NCI-H748 treated with DMSO at 0.1 percent for 48 hours (cell line): ENCODE data around the gene CSNK2B.

Source experiments
- DNase-seq: peaks from one replicate; lab custom pipeline; 2025; lab: John Stamatoyannopoulos, UW

Gene CSNK2B

DNA sequence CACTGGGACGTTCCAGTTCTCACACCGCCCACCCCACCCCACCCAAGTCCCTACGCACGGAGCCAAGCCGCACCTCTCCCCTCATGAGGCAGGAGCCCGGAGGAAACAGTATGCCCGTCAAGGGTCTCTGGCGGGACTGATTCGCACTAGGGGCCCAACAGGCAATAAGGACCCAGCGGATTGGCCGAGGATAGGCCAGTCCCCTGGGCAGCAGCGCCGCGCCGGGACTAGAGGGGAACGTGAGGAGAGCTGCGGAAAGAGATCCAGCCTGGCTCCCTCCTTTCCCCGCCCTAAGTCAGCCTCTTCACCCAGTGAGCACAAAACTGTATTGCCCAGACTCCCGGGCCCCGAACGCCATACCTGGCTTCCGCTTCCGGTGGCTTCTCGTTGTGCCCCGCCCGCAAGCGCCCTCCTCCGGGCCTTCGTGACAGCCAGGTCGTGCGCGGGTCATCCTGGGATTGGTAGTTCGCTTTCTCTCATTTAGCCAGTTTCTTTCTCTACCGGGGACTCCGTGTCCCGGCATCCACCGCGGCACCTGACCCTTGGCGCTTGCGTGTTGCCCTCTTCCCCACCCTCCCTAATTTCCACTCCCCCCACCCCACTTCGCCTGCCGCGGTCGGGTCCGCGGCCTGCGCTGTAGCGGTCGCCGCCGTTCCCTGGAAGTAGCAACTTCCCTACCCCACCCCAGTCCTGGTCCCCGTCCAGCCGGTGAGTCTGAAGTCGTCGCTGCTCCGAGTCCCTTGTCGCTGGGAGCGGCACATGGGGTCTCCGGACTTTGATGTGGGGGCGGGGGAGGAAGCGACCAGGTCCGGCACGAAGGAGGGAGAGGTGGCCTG lies at the start of gene CSNK2B:
CSNK2B (plus strand) TSS at position 580 of the 836 bp plus-strand sequence. CDS start 752 bp downstream, outside the sequence.
- peak; percentile 99 for DNase-seq

DNA sequence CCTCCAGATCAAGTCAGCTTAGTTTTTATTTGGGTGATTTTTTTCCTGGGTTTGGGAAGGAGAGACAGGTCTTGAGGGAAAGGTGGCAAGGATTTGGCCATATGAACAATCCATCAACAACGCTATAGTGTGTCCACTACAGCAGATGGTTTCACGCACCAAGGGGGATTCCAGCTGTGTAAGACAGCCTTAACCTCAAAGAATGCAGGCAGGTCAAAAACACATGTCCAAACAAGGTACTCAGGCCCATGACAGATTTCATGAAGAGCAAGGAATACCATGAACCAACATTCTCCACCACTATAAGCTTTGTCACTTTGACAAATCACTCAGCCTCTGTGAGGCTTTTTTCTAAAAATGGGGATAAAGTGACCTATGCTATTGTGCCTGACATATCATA lies 48.9 kb upstream of the CSNK2B start:
- no peak for DNase-seq

GRCh38 chr6:31619805-31620585 lies 45.9 kb upstream of the CSNK2B start:
- peak; percentile 99 for DNase-seq

- peak; percentile 64 for DNase-seq
Observed at GRCh38 chr6:31620586-31621319, 45.1 kb upstream of the CSNK2B start, which contains the start of gene PRRC2A. Gene PRRC2A, plus strand, starts transcription at chr6:31620715. Its CDS starts 2,075 bp downstream, at chr6:31622790.

GRCh38 chr6:31621320-31621939 lies 44.5 kb upstream of the CSNK2B start:
- DNase-seq = no peak

DNA sequence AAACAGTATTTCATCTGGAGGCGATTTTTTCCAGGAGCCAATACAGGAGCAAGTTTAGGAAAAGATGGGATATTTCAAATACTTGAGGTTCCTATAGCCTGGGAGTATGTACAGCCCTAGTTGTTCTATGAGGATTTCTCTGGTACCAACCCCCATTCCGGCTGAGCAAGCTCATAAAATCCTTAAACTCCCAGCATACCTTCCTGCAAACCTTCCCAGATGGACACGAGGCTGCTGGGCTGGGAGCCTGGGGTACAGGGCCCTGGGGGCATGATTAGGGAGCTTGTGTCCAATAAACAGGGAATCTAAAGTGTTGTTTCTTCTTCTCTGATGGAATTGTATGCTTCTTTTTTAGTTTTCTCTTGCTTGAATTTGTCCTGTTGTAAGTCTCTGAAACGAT lies 43.9 kb upstream of the CSNK2B start:
- no peak for DNase-seq

DNA sequence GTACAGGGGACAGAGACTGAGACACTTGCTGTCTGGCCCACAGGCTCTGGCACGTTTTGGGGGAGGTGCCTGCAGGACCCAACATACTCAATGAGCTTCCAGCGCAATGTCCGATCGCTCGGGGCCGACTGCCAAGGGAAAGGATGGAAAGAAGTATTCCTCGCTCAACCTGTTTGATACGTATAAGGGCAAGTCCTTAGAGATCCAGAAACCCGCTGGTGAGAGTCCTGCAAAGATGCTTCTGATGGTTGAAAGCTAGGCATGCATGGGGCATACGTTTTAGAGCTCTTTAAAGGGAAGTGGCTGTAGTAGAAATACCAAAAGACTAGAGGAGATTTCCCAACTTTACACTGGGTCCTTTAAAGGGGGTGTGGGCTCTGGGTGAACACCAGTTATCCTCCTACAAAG lies 43.2 kb upstream of the CSNK2B start:
- DNase-seq = no peak

GRCh38 chr6:31624070-31624469 lies 41.8 kb upstream of the CSNK2B start:
- no peak for DNase-seq

- no peak for DNase-seq
Observed at GRCh38 chr6:31626952-31627351, 38.9 kb upstream of the CSNK2B start.

GRCh38 chr6:31627690-31628287 lies 38.1 kb upstream of the CSNK2B start:
- DNase-seq = no peak

GRCh38 chr6:31629014-31629413 lies 36.9 kb upstream of the CSNK2B start:
- no peak for DNase-seq

GRCh38 chr6:31630177-31630934 lies 35.5 kb upstream of the CSNK2B start:
- no peak for DNase-seq

DNA sequence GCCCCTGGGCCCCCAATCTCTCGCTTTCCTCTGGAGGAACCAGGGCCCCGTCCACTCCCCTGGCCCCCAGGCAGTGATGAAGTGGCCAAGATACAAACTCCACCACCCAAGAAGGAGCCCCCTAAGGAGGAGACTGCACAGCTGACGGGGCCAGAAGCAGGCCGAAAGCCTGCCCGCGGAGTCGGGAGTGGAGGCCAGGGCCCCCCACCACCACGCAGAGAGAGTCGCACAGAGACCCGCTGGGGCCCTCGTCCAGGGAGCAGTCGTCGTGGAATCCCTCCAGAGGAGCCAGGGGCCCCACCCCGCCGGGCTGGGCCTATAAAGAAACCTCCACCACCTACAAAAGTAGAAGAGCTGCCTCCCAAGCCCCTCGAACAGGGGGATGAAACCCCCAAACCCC lies 34.7 kb upstream of the CSNK2B start:
- DNase-seq = no peak

DNA sequence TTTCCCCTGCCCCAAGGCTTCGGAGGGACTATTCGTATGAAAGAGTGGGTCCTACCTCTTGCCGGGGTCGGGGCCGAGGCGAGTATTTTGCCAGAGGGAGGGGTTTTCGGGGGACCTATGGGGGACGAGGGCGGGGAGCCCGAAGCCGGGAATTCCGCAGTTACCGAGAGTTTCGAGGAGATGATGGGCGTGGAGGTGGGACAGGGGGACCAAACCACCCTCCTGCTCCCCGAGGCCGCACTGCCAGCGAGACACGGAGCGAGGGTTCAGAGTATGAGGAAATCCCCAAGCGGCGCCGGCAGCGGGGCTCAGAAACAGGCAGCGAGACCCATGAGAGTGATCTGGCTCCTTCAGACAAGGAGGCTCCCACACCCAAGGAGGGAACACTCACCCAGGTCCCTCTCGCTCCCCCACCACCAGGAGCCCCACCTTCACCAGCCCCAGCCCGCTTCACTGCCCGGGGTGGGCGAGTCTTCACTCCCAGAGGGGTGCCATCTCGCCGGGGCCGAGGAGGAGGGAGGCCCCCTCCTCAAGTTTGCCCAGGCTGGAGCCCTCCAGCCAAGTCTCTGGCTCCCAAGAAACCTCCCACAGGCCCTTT lies 34.1 kb upstream of the CSNK2B start:
- DNase-seq = no peak

- no peak for DNase-seq
Observed at GRCh38 chr6:31632279-31632946, 33.5 kb upstream of the CSNK2B start.

GRCh38 chr6:31633447-31633846 lies 32.4 kb upstream of the CSNK2B start:
- DNase-seq = no peak

DNA sequence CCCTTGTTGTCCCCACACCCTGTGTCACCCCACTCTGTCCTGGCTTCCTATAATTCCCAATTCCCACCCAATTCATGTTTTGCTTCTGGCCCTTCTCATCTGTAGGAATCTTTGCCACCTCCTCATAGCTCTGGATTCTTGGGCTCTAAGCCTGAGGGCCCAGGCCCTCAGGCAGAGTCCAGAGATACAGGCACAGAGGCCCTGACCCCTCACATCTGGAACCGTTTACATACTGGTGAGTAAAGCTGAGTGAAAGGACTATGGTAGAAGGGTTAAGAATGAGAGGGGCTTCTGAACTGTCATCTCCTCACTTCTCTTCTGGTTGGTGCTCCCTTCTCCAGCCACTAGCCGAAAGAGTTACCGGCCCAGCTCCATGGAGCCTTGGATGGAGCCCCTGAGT lies 31.7 kb upstream of the CSNK2B start:
- no peak for DNase-seq

- DNase-seq = no peak
Observed at GRCh38 chr6:31634969-31635575, 30.8 kb upstream of the CSNK2B start.
